WTC11 (cell line): Measurements from ENCODE around the gene GRID2. TPM values are rescaled to one million over a fixed set of nuclear protein-coding genes. Genes with fewer than 3 reads are reported as not detected.

Experiments used
- ATAC-seq: fragments of 200-7000 bp; cut with Tn5 transposase; 2 replicates; pipeline ENCODE4 v1.10.0; 2021; ENCODE audit warnings: mild to moderate bottlenecking, moderate library complexity
- CTCF ChIA-PET: fragments of 300-600 bp; sonication (Branson Sonifier 250); formaldehyde crosslinking; loops from one replicate; lab custom pipeline; 2021; ENCODE audit warnings: antibody characterized with exemption; lab: Charles Lee
- POLR2A ChIA-PET: fragments of 350-600 bp; sonication (Branson Sonifier 250); formaldehyde crosslinking; loops from one replicate; lab custom pipeline; 2021; ENCODE audit warnings: antibody characterized with exemption; lab: Charles Lee
- DNase-seq: peaks from one replicate; pipeline ENCODE4 v3.0.0; 2021; ENCODE audit warnings: low spot score
- H3K27ac Mint-ChIP-seq: 2 replicates; pipeline ENCODE4 v1.8.0; 2021; ENCODE audit warnings: mixed read lengths
- H3K27me3 Mint-ChIP-seq: 2 replicates; pipeline ENCODE4 v1.8.0; 2021; ENCODE audit warnings: low read depth, mild to moderate bottlenecking, moderate library complexity, mixed read lengths
- H3K36me3 Mint-ChIP-seq: 2 replicates; pipeline ENCODE4 v1.8.0; 2021; ENCODE audit warnings: mixed read lengths
- H3K4me1 Mint-ChIP-seq: 2 replicates; pipeline ENCODE4 v1.8.0; 2022; ENCODE audit warnings: mixed read lengths
- H3K4me3 Mint-ChIP-seq: 2 replicates; pipeline ENCODE4 v1.8.0; 2021; ENCODE audit warnings: mild to moderate bottlenecking, moderate library complexity, mixed read lengths
- H3K9me3 Mint-ChIP-seq: 2 replicates; pipeline ENCODE4 v1.8.0; 2021; ENCODE audit warnings: mixed read lengths
- ATF1 ChIP-seq: sonication (generic); formaldehyde crosslinking; IDR thresholded peaks from 2 replicates; pipeline ENCODE4 v1.8.1; 2023; ENCODE audit warnings: mild to moderate bottlenecking, moderate library complexity, missing genetic modification reagents
- CBFB ChIP-seq: sonication (generic); formaldehyde crosslinking; IDR thresholded peaks from 2 replicates; pipeline ENCODE4 v1.8.1; 2022; ENCODE audit warnings: mild to moderate bottlenecking, low read depth, missing genetic modification reagents
- CTCF ChIP-seq: fragments of 200-600 bp; IDR thresholded peaks from 2 replicates; pipeline ENCODE4 v1.8.0; 2022; ENCODE audit warnings: antibody characterized with exemption
- ELF4 ChIP-seq: sonication (generic); formaldehyde crosslinking; IDR thresholded peaks from 2 replicates; pipeline ENCODE4 v1.8.1; 2022; ENCODE audit warnings: low read depth, mild to moderate bottlenecking, moderate library complexity, missing genetic modification reagents
- FOXK1 ChIP-seq: sonication (generic); formaldehyde crosslinking; IDR thresholded peaks from 2 replicates; pipeline ENCODE4 v1.8.0; 2022; ENCODE audit warnings: mild to moderate bottlenecking, moderate library complexity, missing genetic modification reagents
- FOXP1 ChIP-seq: sonication (generic); formaldehyde crosslinking; IDR thresholded peaks from 2 replicates; pipeline ENCODE4 v1.8.0; 2022; ENCODE audit warnings: missing genetic modification reagents, mild to moderate bottlenecking, moderate library complexity, borderline replicate concordance
- GABPB1 ChIP-seq: sonication (generic); formaldehyde crosslinking; IDR thresholded peaks from 2 replicates; pipeline ENCODE4 v1.8.1; 2023; ENCODE audit warnings: mild to moderate bottlenecking, missing genetic modification reagents
- GRHL2 ChIP-seq: fragments of 250-450 bp; sonication (Bioruptor Pico); IDR thresholded peaks from 2 replicates; pipeline ENCODE4 v1.8.0; 2022; ENCODE audit warnings: mild to moderate bottlenecking, moderate library complexity; ENCODE audit not compliant: insufficient replicate concordance, severe bottlenecking
- GTF2I ChIP-seq: fragments of 250-450 bp; sonication (Bioruptor Pico); conservative IDR thresholded peaks from 2 replicates; pipeline ENCODE4 v1.4.0; 2021; ENCODE audit warnings: mild to moderate bottlenecking
- MAX ChIP-seq: sonication (generic); formaldehyde crosslinking; IDR thresholded peaks from 2 replicates; pipeline ENCODE4 v1.8.0; 2022; ENCODE audit warnings: mild to moderate bottlenecking, missing genetic modification reagents
- MXD4 ChIP-seq: fragments of 250-450 bp; sonication (Bioruptor Pico); IDR thresholded peaks from 2 replicates; pipeline ENCODE4 v1.8.0; 2021; ENCODE audit warnings: mild to moderate bottlenecking, moderate library complexity, borderline replicate concordance
- MYBL2 ChIP-seq: sonication (generic); formaldehyde crosslinking; IDR thresholded peaks from 2 replicates; pipeline ENCODE4 v1.8.1; 2023; ENCODE audit warnings: mild to moderate bottlenecking, moderate library complexity, missing genetic modification reagents
- NFE2L1 ChIP-seq: sonication (generic); formaldehyde crosslinking; IDR thresholded peaks from 2 replicates; pipeline ENCODE4 v1.8.1; 2023; ENCODE audit warnings: missing genetic modification reagents
- PRRX2 ChIP-seq: fragments of 250-450 bp; sonication (Bioruptor Pico); IDR thresholded peaks from 2 replicates; pipeline ENCODE4 v1.8.0; 2021; ENCODE audit warnings: mild to moderate bottlenecking
- SMAD3 ChIP-seq: sonication (generic); formaldehyde crosslinking; IDR thresholded peaks from 2 replicates; pipeline ENCODE4 v1.8.0; 2022; ENCODE audit warnings: missing genetic modification reagents, mild to moderate bottlenecking, borderline replicate concordance
- SMAD4 ChIP-seq: sonication (generic); formaldehyde crosslinking; IDR thresholded peaks from 2 replicates; pipeline ENCODE4 v1.8.0; 2022; ENCODE audit warnings: mild to moderate bottlenecking, missing genetic modification reagents
- SOX15 ChIP-seq: fragments of 250-450 bp; sonication (Bioruptor Pico); IDR thresholded peaks from 2 replicates; pipeline ENCODE4 v1.9.0; 2021; ENCODE audit warnings: mild to moderate bottlenecking
- TP53 ChIP-seq: sonication (generic); formaldehyde crosslinking; IDR thresholded peaks from 2 replicates; pipeline ENCODE4 v1.8.1; 2023; ENCODE audit warnings: mild to moderate bottlenecking, missing genetic modification reagents
- ZBTB21 ChIP-seq: sonication (generic); formaldehyde crosslinking; IDR thresholded peaks from 2 replicates; pipeline ENCODE4 v1.8.1; 2023; ENCODE audit warnings: mild to moderate bottlenecking, missing genetic modification reagents, borderline replicate concordance
- ZNF138 ChIP-seq: sonication (generic); formaldehyde crosslinking; conservative IDR thresholded peaks from 2 replicates; pipeline ENCODE4 v1.8.1; 2022; ENCODE audit warnings: mild to moderate bottlenecking, moderate library complexity, missing genetic modification reagents
- ZNF281 ChIP-seq: sonication (generic); formaldehyde crosslinking; IDR thresholded peaks from 2 replicates; pipeline ENCODE4 v1.8.0; 2023; ENCODE audit warnings: mild to moderate bottlenecking, missing genetic modification reagents
- ZNF512 ChIP-seq: sonication (generic); formaldehyde crosslinking; IDR thresholded peaks from 2 replicates; pipeline ENCODE4 v1.8.1; 2022; ENCODE audit warnings: missing genetic modification reagents, borderline replicate concordance
- total RNA-seq: library from RNA; stranded (reverse); gene quantifications from 3 replicates; pipeline ENCODE4 v1.2.3, GENCODE V29; 2021
- TF ChIP-seq, protein P1 (sequence below): fragments of 250-450 bp; sonication (Bioruptor Pico); conservative IDR thresholded peaks from 2 replicates; pipeline ENCODE4 v1.9.0; 2021; ENCODE audit warnings: mild to moderate bottlenecking

Gene GRID2
- total RNA-seq, 1 experiment from 2014 or later, result 26.8 TPM

- TF ChIP-seq NFE2L1, result no peak
- TF ChIP-seq ZNF281 (CRISPR knock-in tag), result no peak
Observed at GRCh38 chr4:93157986-93158385, 854.2 kb downstream of the GRID2 start (continued).

DNA sequence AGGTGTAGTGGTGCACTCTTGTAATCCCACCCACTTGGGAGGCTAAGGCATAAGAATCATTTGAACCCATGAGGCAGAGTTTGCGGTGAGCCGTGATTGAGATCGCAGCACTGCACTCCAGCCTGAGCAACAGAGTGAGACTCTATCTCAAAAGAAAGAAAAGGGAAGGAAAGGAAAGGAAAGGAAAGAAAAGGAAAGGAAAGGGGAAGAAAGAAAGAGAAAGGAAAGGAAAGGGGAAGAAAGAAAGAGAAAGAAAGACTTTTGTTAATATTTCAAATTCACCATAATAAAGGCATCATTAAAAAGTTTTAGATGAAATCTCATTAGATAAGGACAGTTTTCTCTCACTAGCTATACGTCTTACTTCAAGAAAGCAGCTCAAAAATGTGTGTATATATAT lies 864.3 kb downstream of the GRID2 start:
- H3K4me1 Mint-ChIP-seq, result 0 out of 2 replicates have a peak, but pooled peaks cover 10% of the 10 kb centered on the region
- DNase-seq (no peak), ATAC-seq (no peak)
- no peak overlapping the region for H3K4me3 Mint-ChIP-seq
- peak overlapping the region; percentile 84; the same call in 1 of the 2 replicates for H3K27ac Mint-ChIP-seq
- POLR2A ChIA-PET, result no interaction called here
- TF ChIP-seq ZNF138 (no peak), MXD4 (CRISPR knock-in tag) (no peak), MYBL2 (CRISPR knock-in tag) (no peak), CBFB (CRISPR knock-in tag) (no peak), FOXP1 (CRISPR knock-in tag) (no peak), SOX15 (CRISPR knock-in tag) (no peak), ELF4 (CRISPR knock-in tag) (no peak)
- H3K9me3 Mint-ChIP-seq, result no peaks in the 10 kb centered on the region
- H3K36me3 Mint-ChIP-seq, result no peaks in the 10 kb centered on the region
- CTCF ChIA-PET, result interaction anchor here (1.6 kb wide), 1 partner anchor 10 kb away, joined by 4 read pairs; no protein-coding TSS in a partner anchor
- H3K27me3 Mint-ChIP-seq, result no peaks in the 10 kb centered on the region

DNA sequence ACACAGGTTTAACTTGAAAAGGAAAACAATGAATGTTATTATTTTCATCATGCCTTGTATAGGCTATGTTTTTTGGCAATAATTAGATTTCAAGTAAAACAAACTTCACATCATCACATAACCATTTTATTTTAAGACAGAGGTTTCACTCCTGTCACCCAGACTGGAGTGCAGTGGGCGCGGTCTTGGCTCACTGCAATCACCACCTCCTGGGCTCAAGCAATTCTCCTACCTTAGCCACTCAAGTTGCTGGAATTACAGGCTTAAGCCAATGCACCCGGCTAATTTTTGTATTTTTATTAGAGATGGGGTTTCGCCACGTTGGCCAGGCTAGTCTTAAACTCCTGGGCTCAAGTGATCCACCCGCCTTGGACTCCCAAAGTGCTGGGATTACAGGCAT lies 866.2 kb downstream of the GRID2 start:
- DNase-seq (no peak), ATAC-seq (no peak)
- H3K9me3 Mint-ChIP-seq, result no peaks in the 10 kb centered on the region
- CTCF ChIA-PET, result no interaction called here
- TF ChIP-seq, protein P1, sequence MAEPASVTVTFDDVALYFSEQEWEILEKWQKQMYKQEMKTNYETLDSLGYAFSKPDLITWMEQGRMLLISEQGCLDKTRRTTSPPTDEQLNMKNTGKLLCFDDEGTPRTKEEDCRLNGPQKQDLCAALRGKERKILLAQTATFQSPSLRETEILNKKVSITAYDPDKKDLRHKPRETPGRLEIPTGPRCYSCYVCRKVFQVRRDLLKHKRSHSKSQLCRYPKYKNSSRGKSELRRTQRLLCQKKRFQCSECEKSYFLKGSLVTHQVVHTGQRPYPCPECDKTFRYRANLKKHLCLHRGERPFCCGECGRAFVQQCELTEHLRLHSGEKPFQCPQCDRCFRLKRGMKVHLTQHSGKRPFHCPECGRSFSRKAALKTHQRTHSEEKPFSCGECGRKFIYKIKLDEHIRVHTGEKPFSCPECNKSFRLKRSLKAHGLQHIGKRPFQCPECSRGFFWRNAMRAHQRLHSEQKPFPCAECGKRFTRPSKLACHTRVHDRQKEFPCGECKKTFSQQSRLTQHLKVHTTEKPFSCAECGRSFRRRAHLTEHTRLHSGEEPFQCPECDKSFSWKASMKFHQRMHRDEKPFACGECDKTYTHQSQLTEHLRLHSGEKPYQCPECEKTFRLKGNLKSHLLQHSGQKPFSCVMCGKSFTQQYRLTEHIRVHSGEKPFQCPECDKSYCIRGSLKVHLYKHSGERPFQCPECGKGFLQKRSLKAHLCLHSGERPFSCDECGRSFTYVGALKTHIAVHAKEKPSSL (CRISPR knock-in tag), result no peak
- TF ChIP-seq ZBTB21 (CRISPR knock-in tag) (no peak), GRHL2 (CRISPR knock-in tag) (no peak), NFE2L1 (no peak), SMAD4 (no peak), GABPB1 (no peak), TP53 (CRISPR knock-in tag) (no peak), ATF1 (CRISPR knock-in tag) (no peak), MXD4 (CRISPR knock-in tag) (no peak), MAX (no peak), ZNF512 (CRISPR knock-in tag) (no peak), FOXK1 (CRISPR knock-in tag) (no peak), CTCF (no peak), PRRX2 (no peak), GTF2I (CRISPR knock-in tag) (no peak), SMAD3 (CRISPR knock-in tag) (no peak)
- 0 out of 2 replicates have a peak, but pooled peaks cover 2% of the 10 kb centered on the region for H3K4me1 Mint-ChIP-seq
- H3K27me3 Mint-ChIP-seq, result no peaks in the 10 kb centered on the region
- H3K27ac Mint-ChIP-seq, result no peak overlapping the region
- no peak overlapping the region for H3K4me3 Mint-ChIP-seq
- POLR2A ChIA-PET, result no interaction called here
- H3K36me3 Mint-ChIP-seq, result no peaks in the 10 kb centered on the region
